ENCODE data around the gene EXPH5. TPM values are rescaled to one million over a fixed set of nuclear protein-coding genes. Genes with fewer than 3 reads are reported as not detected.

Gene EXPH5
- total RNA-seq, 4 donors from 2014 or later, result 1.4 to 1.8 (median 1.6) TPM

DNA sequence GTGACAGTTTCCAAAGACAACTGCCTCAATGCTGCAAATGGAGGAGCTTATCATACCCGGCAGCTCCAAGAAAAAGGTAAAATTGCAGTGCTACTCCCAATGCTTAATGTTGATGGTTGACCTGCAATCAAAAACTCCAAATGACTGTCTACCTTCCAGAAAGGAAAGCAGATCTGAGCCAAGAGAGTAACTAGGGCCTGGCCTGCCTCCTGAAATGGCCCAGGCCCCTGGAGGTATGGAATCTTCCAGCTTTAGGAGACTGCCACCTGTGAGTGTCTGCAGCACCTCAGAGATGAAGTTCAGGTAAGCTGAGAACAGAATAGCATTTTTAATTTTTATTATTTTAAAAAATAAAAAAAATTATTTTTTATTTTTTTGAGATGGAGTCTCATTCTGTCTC lies 23.7 kb downstream of the EXPH5 start:
- Histone ChIP-seq H3K4me1 (no peaks in the 10 kb centered on the region), H3K36me3 (no peaks in the 10 kb centered on the region), H3K27ac (replicated peaks in 1 of 4) (no peak overlapping the region), H3K27me3 (no peaks in the 10 kb centered on the region), H3K4me3 (no peak overlapping the region), H3K9me3 (no peaks in the 10 kb centered on the region)
- WGBS, result 94% methylated on average over 1 of the region's 1 CpG
- intact Hi-C loops (cut with DNase I), result no loop called here
- no peak for DNase-seq (ENCODE audit: extremely low spot score)
- TF ChIP-seq POLR2AphosphoS5 (IDR thresholded peaks at IDR 0.05) (no peak), EP300 (IDR thresholded peaks at IDR 0.05) (no peak), POLR2A (IDR thresholded peaks at IDR 0.05; ENCODE audit: low read depth) (no peak)
- TF ChIP-seq, protein P1, sequence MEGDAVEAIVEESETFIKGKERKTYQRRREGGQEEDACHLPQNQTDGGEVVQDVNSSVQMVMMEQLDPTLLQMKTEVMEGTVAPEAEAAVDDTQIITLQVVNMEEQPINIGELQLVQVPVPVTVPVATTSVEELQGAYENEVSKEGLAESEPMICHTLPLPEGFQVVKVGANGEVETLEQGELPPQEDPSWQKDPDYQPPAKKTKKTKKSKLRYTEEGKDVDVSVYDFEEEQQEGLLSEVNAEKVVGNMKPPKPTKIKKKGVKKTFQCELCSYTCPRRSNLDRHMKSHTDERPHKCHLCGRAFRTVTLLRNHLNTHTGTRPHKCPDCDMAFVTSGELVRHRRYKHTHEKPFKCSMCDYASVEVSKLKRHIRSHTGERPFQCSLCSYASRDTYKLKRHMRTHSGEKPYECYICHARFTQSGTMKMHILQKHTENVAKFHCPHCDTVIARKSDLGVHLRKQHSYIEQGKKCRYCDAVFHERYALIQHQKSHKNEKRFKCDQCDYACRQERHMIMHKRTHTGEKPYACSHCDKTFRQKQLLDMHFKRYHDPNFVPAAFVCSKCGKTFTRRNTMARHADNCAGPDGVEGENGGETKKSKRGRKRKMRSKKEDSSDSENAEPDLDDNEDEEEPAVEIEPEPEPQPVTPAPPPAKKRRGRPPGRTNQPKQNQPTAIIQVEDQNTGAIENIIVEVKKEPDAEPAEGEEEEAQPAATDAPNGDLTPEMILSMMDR (IDR thresholded peaks at IDR 0.05), result no peak

DNA sequence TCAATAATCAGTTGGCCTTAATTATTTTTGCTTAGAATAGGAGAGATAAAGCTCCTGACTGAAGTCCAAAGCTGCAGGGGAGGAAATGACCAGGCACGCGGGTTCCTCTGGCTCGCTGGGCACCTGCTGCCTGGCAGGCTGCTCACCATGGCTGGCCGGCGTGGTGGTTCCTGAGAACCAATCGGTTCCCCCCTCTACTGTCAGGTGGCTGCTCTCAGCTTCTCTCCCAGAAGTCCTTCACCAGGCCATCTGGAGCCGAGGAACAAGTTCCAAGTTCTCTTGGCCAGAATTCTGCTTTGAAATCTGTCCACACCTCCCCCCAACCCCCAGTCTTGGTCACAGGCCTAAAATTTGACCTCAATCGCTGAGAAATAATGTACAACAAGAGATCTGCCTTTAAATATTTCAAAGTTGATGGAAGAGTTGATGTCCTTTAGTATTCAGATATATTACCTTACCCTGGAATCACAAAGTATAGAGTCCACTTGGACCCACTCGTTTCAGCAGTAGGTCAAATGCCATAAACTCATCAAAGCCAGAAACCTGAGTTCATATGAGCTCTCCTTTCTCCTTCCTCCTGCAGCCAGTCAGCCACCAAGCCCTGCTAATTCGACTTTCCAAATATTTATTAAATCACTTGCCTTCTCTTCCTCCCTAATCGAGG lies 25.2 kb downstream of the EXPH5 start:
- no peaks in the 10 kb centered on the region for H3K9me3 ChIP-seq
- no peaks in the 10 kb centered on the region for H3K4me1 ChIP-seq
- DNase-seq (ENCODE audit: extremely low spot score), result no peak
- 78% methylated on average over 11 of the region's 11 CpGs for WGBS
- no peak overlapping the region for H3K27ac ChIP-seq (replicated peaks in 1 of 4)
- no peaks in the 10 kb centered on the region for H3K36me3 ChIP-seq
- H3K27me3 ChIP-seq, result no peaks in the 10 kb centered on the region
- TF ChIP-seq, protein P1 (IDR thresholded peaks at IDR 0.05), result no peak
- TF ChIP-seq POLR2AphosphoS5 (IDR thresholded peaks at IDR 0.05) (no peak), POLR2A (IDR thresholded peaks at IDR 0.05; ENCODE audit: low read depth) (no peak), EP300 (IDR thresholded peaks at IDR 0.05) (no peak)
- intact Hi-C loops (cut with DNase I), result no loop called here
- no peak overlapping the region for H3K4me3 ChIP-seq

DNA sequence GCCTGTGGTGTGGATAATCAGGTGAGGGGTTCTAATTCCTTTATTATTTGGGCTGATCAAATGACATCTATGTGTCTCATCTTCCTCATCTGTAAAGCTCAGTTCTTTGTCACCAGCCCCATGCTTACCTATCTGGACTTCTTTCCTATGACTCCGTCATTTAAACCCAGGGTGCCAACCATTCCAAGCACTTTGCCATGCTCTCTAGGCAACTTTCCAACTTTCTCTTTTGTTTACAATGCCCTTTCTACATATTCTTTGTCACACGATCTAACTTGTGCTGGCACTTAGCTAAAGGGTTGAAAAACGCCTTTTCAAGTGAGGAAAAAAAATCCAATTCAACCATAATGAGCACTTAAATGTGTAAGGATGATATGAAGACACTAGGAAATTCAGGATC lies 27.9 kb downstream of the EXPH5 start:
- H3K9me3 ChIP-seq, result no peaks in the 10 kb centered on the region
- intact Hi-C loops (cut with DNase I), result no loop called here
- H3K36me3 ChIP-seq, result no peaks in the 10 kb centered on the region
- 69% methylated on average over 3 of the region's 3 CpGs for WGBS
- peaks cover 0 to 11% (median 3%) of the 10 kb centered on the region in 4 donors for H3K4me1 ChIP-seq
- no peak overlapping the region for H3K27ac ChIP-seq (replicated peaks in 1 of 4)
- no peak for DNase-seq (ENCODE audit: extremely low spot score)
- no peaks in the 10 kb centered on the region for H3K27me3 ChIP-seq
- H3K4me3 ChIP-seq, result no peak overlapping the region
- TF ChIP-seq POLR2A (IDR thresholded peaks at IDR 0.05; ENCODE audit: low read depth) (no peak), POLR2AphosphoS5 (IDR thresholded peaks at IDR 0.05) (no peak)

DNA sequence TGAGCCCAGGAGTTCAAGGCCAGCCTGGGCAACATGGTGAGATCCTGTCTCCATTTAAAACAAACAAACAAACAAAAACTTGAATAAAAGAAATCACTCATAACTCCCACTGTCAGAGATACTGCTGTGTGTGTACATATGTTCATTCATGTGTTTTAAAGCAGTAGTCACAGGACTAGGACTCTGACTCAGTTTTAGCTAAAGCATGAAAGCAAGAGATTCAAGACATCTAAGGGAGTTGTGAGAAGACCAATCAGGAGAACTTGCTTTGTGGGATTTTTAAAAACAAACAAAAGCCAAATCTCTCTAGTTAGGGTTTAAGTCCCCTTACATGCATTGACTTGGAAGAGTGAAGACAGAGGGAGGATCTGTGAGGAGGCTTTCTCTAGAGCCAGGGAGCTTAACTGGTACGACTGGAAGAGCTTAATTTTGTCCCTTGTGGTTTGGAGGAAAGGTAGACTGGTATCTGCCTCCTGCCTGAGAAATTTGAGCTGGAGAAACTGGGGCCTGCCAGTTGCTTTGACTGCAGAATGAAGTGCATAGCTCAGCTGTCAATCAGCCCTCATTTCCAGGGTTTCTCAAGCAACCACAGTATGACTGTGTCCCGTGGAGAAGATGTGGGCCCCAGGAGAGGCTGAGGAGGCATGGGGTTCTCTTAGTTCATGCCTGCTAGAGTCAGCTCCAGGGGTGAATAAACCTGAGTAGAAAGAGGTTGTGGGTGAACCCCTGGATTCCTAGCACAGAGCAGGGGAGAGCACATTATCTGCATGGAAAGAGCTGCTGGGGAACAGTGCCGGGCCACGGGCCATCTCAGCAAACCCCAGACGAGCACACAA lies 30.6 kb downstream of the EXPH5 start:
- TF ChIP-seq, protein P1 (IDR thresholded peaks at IDR 0.05), result no peak
- TF ChIP-seq POLR2AphosphoS5 (IDR thresholded peaks at IDR 0.05) (no peak), EP300 (IDR thresholded peaks at IDR 0.05) (no peak), POLR2A (IDR thresholded peaks at IDR 0.05; ENCODE audit: low read depth) (no peak)
- H3K36me3 ChIP-seq, result no peaks in the 10 kb centered on the region
- H3K27ac ChIP-seq (replicated peaks in 1 of 4), result no peak overlapping the region
- DNase-seq (ENCODE audit: extremely low spot score), result no peak
- intact Hi-C loops (cut with DNase I), result no loop called here
- 81% methylated on average over 5 of the region's 5 CpGs for WGBS
- H3K9me3 ChIP-seq, result no peaks in the 10 kb centered on the region
- no peak overlapping the region for H3K4me3 ChIP-seq
- no peaks in the 10 kb centered on the region for H3K27me3 ChIP-seq
- H3K4me1 ChIP-seq, result peaks cover 0 to 11% (median 3%) of the 10 kb centered on the region in 4 donors

DNA sequence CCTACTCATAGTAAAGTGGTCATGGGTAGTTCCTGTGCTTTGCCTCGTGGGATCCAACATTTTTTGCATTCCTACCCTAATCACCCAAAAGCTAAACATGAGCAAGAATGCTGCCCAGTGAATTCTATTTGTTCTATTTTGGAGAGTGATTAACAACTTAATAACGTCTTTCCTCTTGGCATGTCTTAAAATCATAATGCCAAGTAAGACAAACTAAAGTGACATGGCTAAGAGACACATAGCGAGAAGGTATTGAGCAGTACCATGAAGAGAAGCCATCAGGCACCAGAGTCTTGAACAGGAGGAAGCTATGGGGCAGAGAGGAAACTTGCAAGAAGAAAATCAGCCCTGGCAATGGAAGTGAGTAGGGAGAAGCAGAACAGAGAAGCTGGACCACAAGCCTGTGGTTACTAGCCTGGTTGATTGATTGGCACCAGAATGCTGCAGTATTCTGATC lies 32.0 kb downstream of the EXPH5 start:
- Histone ChIP-seq H3K4me1 (peaks cover 0 to 11% (median 3%) of the 10 kb centered on the region in 4 donors), H3K4me3 (no peak overlapping the region), H3K9me3 (no peaks in the 10 kb centered on the region), H3K36me3 (no peaks in the 10 kb centered on the region), H3K27me3 (no peaks in the 10 kb centered on the region), H3K27ac (replicated peaks in 1 of 4) (no peak overlapping the region)
- intact Hi-C loops (cut with DNase I), result no loop called here
- DNase-seq (ENCODE audit: extremely low spot score), result no peak
- 31% methylated on average over 3 of the region's 3 CpGs for WGBS
- TF ChIP-seq POLR2A (IDR thresholded peaks at IDR 0.05; ENCODE audit: low read depth) (no peak), POLR2AphosphoS5 (IDR thresholded peaks at IDR 0.05) (no peak)
- TF ChIP-seq, protein P1 (IDR thresholded peaks at IDR 0.05), result no peak

Measured in esophagus muscularis mucosa (tissue), 4 donors.